Endothelial cell of umbilical vein (primary cell): ENCODE data around the gene IGF2BP1. TPM values are rescaled to one million over a fixed set of nuclear protein-coding genes. Genes with fewer than 3 reads are reported as not detected.
"Not testable (repeated sequence)": the region's sequence is repeated elsewhere in the genome, so short reads cannot be mapped to it uniquely, and the experiment has no call there.

Source experiments
- BruUV-seq: library from RNA; stranded (reverse); fragments of 400-500 nt; replicated peaks from 2 replicates; lab custom pipeline; 2021; lab: Mats Ljungman, UMichigan
- CTCF ChIA-PET: fragments of 300-600, 350-600 bp; sonication (Branson Sonifier 250); formaldehyde crosslinking; loops from one replicate; lab custom pipeline; 2021; ENCODE audit warnings: antibody characterized with exemption, inconsistent platforms; lab: Charles Lee
- POLR2A ChIA-PET: fragments of 300-600, 350-600 bp; sonication (Branson Sonifier 250); formaldehyde crosslinking; loops from one replicate; lab custom pipeline; 2021; ENCODE audit warnings: antibody characterized with exemption, inconsistent platforms; lab: Charles Lee
- DNase-seq: peaks from one replicate; pipeline ENCODE4 v3.0.0-alpha.2; 2011; ENCODE audit warnings: low read depth, low spot score
- FAIRE-seq: peaks from 2 replicates; lab custom pipeline; 2011; peaks lifted over from hg19 to GRCh38; lab: Jason Lieb, UNC
- H2AFZ ChIP-seq: 2 replicates; pipeline ENCODE4 v1.6.0; 2012; ENCODE audit warnings: low read depth, low read length, control low read depth, inconsistent platforms
- H3K27ac ChIP-seq: 2 replicates; pipeline ENCODE4 v1.5.1; 2011; ENCODE audit warnings: low read depth, mild to moderate bottlenecking, control low read depth, low read length, moderate library complexity; ENCODE audit not compliant: insufficient read depth
- H3K27me3 ChIP-seq, 2 experiments: 2 replicates each; pipeline versions ENCODE4 v1.6.0 to v1.6.1; 2011; ENCODE audit warnings: low read length in 2 of 2, mixed read lengths in 1 of 2; ENCODE audit not compliant: control insufficient read depth in 2 of 2, insufficient read depth in 2 of 2
- H3K36me3 ChIP-seq, 2 experiments: 2 replicates in 1 of 2; 3 replicates in 1 of 2; pipeline ENCODE4 v1.5.1; 2011; ENCODE audit warnings: low read length in 2 of 2, mild to moderate bottlenecking in 1 of 2, moderate library complexity in 1 of 2; ENCODE audit not compliant: control insufficient read depth in 2 of 2, insufficient read depth in 2 of 2; ENCODE audit errors: extremely low read depth in 1 of 2
- H3K4me1 ChIP-seq: 3 replicates; pipeline ENCODE4 v1.5.1; 2011; ENCODE audit warnings: mild to moderate bottlenecking, low read length; ENCODE audit not compliant: control insufficient read depth, insufficient read depth; ENCODE audit errors: extremely low read depth
- H3K4me2 ChIP-seq: 2 replicates; pipeline ENCODE4 v1.6.1; 2011; ENCODE audit warnings: low read length, control low read depth, mixed read lengths; ENCODE audit not compliant: insufficient read depth
- H3K4me3 ChIP-seq, 3 experiments: fragments of 200-600 bp in 1 of 3; sonication (generic), shearing (Covaris generic) in 1 of 3; replicated peaks in 1 of 3; 2 replicates each; pipeline ENCODE4 v1.5.1; 2011 to 2016; ENCODE audit warnings: control low read depth in 3 of 3, low read length in 3 of 3, mild to moderate bottlenecking in 2 of 3, inconsistent platforms in 1 of 3, low read depth in 1 of 3, moderate library complexity in 1 of 3; ENCODE audit not compliant: insufficient read depth in 1 of 3
- H3K79me2 ChIP-seq: 2 replicates; pipeline ENCODE4 v1.6.0; 2012; ENCODE audit warnings: low read length, inconsistent platforms; ENCODE audit not compliant: control insufficient read depth, insufficient read depth
- H3K9ac ChIP-seq: replicated peaks from 2 replicates; pipeline ENCODE3; 2011; ENCODE audit warnings: low read length, control low read depth; ENCODE audit not compliant: insufficient read depth; ENCODE audit errors: extremely low read depth
- H3K9me1 ChIP-seq: replicated peaks from 3 replicates; pipeline ENCODE4 v1.6.0; 2011; ENCODE audit warnings: mild to moderate bottlenecking, low read length; ENCODE audit not compliant: control insufficient read depth, insufficient read depth; ENCODE audit errors: extremely low read depth
- H3K9me3 ChIP-seq: replicated peaks from 2 replicates; pipeline ENCODE4 v1.5.1; 2012; ENCODE audit warnings: low read length, inconsistent platforms; ENCODE audit not compliant: control insufficient read depth, insufficient read depth
- H4K20me1 ChIP-seq: replicated peaks from 2 replicates; pipeline ENCODE3; 2011; ENCODE audit warnings: mild to moderate bottlenecking, low read length; ENCODE audit not compliant: control insufficient read depth, insufficient read depth; ENCODE audit errors: extremely low read depth
- EZH2 ChIP-seq: IDR thresholded peaks from 2 replicates; pipeline ENCODE4 v1.6.1; 2012; ENCODE audit warnings: borderline replicate concordance, low read depth, mild to moderate bottlenecking, moderate library complexity, low read length, inconsistent platforms; ENCODE audit not compliant: severe bottlenecking
- FOS ChIP-seq: IDR thresholded peaks from 2 replicates; pipeline ENCODE4 v1.6.1; 2011; ENCODE audit warnings: mild to moderate bottlenecking, low read length, moderate library complexity, borderline replicate concordance; ENCODE audit not compliant: insufficient read depth
- GATA2 ChIP-seq: IDR thresholded peaks from 2 replicates; pipeline ENCODE4 v1.7.0; 2011; ENCODE audit warnings: low read depth, mild to moderate bottlenecking, moderate library complexity, mixed read lengths, low read length; ENCODE audit not compliant: insufficient read length, insufficient read depth
- JUN ChIP-seq: IDR thresholded peaks from 2 replicates; pipeline ENCODE4 v1.6.1; 2011; ENCODE audit warnings: borderline replicate concordance, low read depth; ENCODE audit not compliant: insufficient read length, insufficient read depth
- MAX ChIP-seq: IDR thresholded peaks from 2 replicates; pipeline ENCODE4 v1.6.1; 2011; ENCODE audit not compliant: insufficient read depth, insufficient read length
- MYC ChIP-seq: IDR thresholded peaks from one replicate; pipeline ENCODE4 v1.6.1; 2011; ENCODE audit warnings: mild to moderate bottlenecking, low read depth, low read length
- POLR2A ChIP-seq: IDR thresholded peaks from 2 replicates; pipeline ENCODE4 v1.6.1; 2012; ENCODE audit warnings: low read depth, mild to moderate bottlenecking, control low read depth, low read length
- POLR2AphosphoS5 ChIP-seq: IDR thresholded peaks from 2 replicates; pipeline ENCODE4 v1.6.1; 2012; ENCODE audit warnings: low read depth, mild to moderate bottlenecking, control low read depth, low read length, moderate library complexity; ENCODE audit not compliant: insufficient read depth
- dilution Hi-C: fragments of 300-500 bp; cut with MboI; formaldehyde crosslinking; loops from one replicate; pipeline ENCODE4 v1.15.0; 2019; ENCODE audit warnings: low sequenced_read_pairs; ENCODE audit not compliant: extremely low pct_ligation_motif_present
- intact Hi-C: fragments of 100-400 bp; cut with micrococcal nuclease; formaldehyde crosslinking; loops from one replicate; pipeline ENCODE4 v1.10.0; 2022
- polyA plus RNA-seq, 4 experiments: library from polyadenylated mRNA; depleted of rRNA in 3 of 4; stranded (reverse) in 3 of 4; unstranded in 1 of 4; fragments of >200 nt; gene quantifications; 2 replicates each; pipeline versions ENCODE4 v1.2.1 to v1.2.3, GENCODE V29; 2011 to 2012; ENCODE audit warnings: missing spikeins in 1 of 4
- total RNA-seq: library from RNA; stranded (reverse); gene quantifications from 2 replicates; pipeline ENCODE4 v1.2.3, GENCODE V29; 2021
- TF ChIP-seq, protein P1 (sequence below), 2 donors: IDR thresholded peaks; 1 replicate in 1 of 2; 2 replicates in 1 of 2; pipeline ENCODE4 v1.5.1; 2011; ENCODE audit warnings: low read length in 2 of 2, mild to moderate bottlenecking in 2 of 2, moderate library complexity in 2 of 2, control low read depth in 1 of 2, inconsistent platforms in 1 of 2, low read depth in 1 of 2; ENCODE audit not compliant: insufficient read depth in 1 of 2; ENCODE audit errors: extremely low read depth in 1 of 2

Gene IGF2BP1
- total and polyA plus RNA-seq, 2 donors (not counting 3 experiments of a cell fraction or from before 2014, with no cell fraction given): 9.5 to 99.5 TPM

- no peak for FAIRE-seq
Measured at GRCh38 chr17:49038544-49038943, 41.4 kb downstream of the IGF2BP1 start.

GRCh38 chr17:49039518-49039917, 42.3 kb downstream of the IGF2BP1 start:
- peaks cover 29 to 49% of the 10 kb centered on the region in 2 experiments for H3K36me3 ChIP-seq
- intact Hi-C loops: loop anchor here (5.0 kb wide), 1 partner anchor 188 kb away; no protein-coding TSS in a partner anchor
- H3K4me3 ChIP-seq, H4K20me1 ChIP-seq, DNase-seq, FAIRE-seq, BruUV-seq, POLR2A ChIA-PET, H3K27ac ChIP-seq, dilution Hi-C loops, H3K9me3 ChIP-seq, H3K9ac ChIP-seq, H3K27me3 ChIP-seq, H3K9me1 ChIP-seq, H3K4me2 ChIP-seq, H2AFZ ChIP-seq, H3K4me1 ChIP-seq: not testable (repeated sequence)
- H3K79me2 ChIP-seq: peaks cover 12% of the 10 kb centered on the region
- CTCF ChIA-PET: interaction anchor here (1.1 kb wide), 1 partner anchor 251 kb away, joined by 3 read pairs; no protein-coding TSS in a partner anchor

More at GRCh38 chr17:49038544-49038943, 41.4 kb downstream of the IGF2BP1 start:
- POLR2A ChIA-PET: no interaction called here
- no peak for TF ChIP-seq MAX
- TF ChIP-seq POLR2A: no peak
- no peak for TF ChIP-seq JUN
- no peak for TF ChIP-seq FOS
- no peak for TF ChIP-seq POLR2AphosphoS5
- no peak for TF ChIP-seq GATA2
- no peak for TF ChIP-seq EZH2
- no peak for TF ChIP-seq MYC
- TF ChIP-seq, protein P1, sequence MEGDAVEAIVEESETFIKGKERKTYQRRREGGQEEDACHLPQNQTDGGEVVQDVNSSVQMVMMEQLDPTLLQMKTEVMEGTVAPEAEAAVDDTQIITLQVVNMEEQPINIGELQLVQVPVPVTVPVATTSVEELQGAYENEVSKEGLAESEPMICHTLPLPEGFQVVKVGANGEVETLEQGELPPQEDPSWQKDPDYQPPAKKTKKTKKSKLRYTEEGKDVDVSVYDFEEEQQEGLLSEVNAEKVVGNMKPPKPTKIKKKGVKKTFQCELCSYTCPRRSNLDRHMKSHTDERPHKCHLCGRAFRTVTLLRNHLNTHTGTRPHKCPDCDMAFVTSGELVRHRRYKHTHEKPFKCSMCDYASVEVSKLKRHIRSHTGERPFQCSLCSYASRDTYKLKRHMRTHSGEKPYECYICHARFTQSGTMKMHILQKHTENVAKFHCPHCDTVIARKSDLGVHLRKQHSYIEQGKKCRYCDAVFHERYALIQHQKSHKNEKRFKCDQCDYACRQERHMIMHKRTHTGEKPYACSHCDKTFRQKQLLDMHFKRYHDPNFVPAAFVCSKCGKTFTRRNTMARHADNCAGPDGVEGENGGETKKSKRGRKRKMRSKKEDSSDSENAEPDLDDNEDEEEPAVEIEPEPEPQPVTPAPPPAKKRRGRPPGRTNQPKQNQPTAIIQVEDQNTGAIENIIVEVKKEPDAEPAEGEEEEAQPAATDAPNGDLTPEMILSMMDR (IDR thresholded peaks at IDR 0.05; ENCODE audit: extremely low read depth in 1 of 2, insufficient read depth in 1 of 2, low read depth in 1 of 2, low read length in 2 of 2): no peak
- dilution Hi-C loops (no loop called here), intact Hi-C loops (loop anchor here (5.0 kb wide), 1 partner anchor 189 kb away; no protein-coding TSS in a partner anchor)
- Histone ChIP-seq H3K27me3 (no peaks in the 10 kb centered on the region), H3K9ac (no peak overlapping the region), H3K9me1 (no peaks in the 10 kb centered on the region), H3K27ac (no peak overlapping the region), H3K4me1 (peaks cover 5% of the 10 kb centered on the region), H3K4me3 (no peak overlapping the region), H3K79me2 (peaks cover 12% of the 10 kb centered on the region), H2AFZ (no peak overlapping the region), H3K4me2 (no peak overlapping the region), H4K20me1 (no peaks in the 10 kb centered on the region), H3K36me3 (peaks cover 21 to 39% of the 10 kb centered on the region in 2 experiments), H3K9me3 (no peaks in the 10 kb centered on the region)
- CTCF ChIA-PET: no interaction called here
- DNase-seq: no peak
- no TSS peak for BruUV-seq
